Trophoblast cell (in vitro differentiated cells and primary cell): Measurements from ENCODE around the gene MPV17.

Experiments
- DNase-seq, 2 donors: peaks; one replicate each; pipeline ENCODE4 v3.0.0-alpha.2; 2016
- H2AFZ ChIP-seq: 2 replicates; pipeline ENCODE4 v1.6.1; 2013; ENCODE audit warnings: low read length, moderate library complexity, mild to moderate bottlenecking; ENCODE audit not compliant: insufficient read depth, poor library complexity
- H2AK5ac ChIP-seq: 2 replicates; pipeline ENCODE4 v1.6.1; 2013; ENCODE audit warnings: mild to moderate bottlenecking, low read length
- H2BK120ac ChIP-seq: 2 replicates; pipeline ENCODE4 v1.6.1; 2013; ENCODE audit warnings: low read length, mild to moderate bottlenecking, moderate library complexity; ENCODE audit not compliant: insufficient read depth, poor library complexity
- H2BK12ac ChIP-seq: 2 replicates; pipeline ENCODE4 v1.6.1; 2013; ENCODE audit warnings: mild to moderate bottlenecking, low read length, moderate library complexity
- H2BK5ac ChIP-seq: 2 replicates; pipeline ENCODE4 v1.6.1; 2013; ENCODE audit warnings: low read length, low read depth, moderate library complexity, mild to moderate bottlenecking; ENCODE audit not compliant: poor library complexity
- H3K14ac ChIP-seq: 2 replicates; pipeline ENCODE4 v1.6.1; 2013; ENCODE audit warnings: mild to moderate bottlenecking, low read length
- H3K18ac ChIP-seq: 2 replicates; pipeline ENCODE4 v1.6.1; 2013; ENCODE audit warnings: mild to moderate bottlenecking, low read length
- H3K23ac ChIP-seq: 2 replicates; pipeline ENCODE4 v1.6.1; 2013; ENCODE audit warnings: low read length
- H3K27ac ChIP-seq: 2 replicates; pipeline ENCODE4 v1.5.1; 2013; ENCODE audit warnings: low read depth, mild to moderate bottlenecking, inconsistent platforms, low read length, moderate library complexity
- H3K27me3 ChIP-seq: 2 replicates; pipeline ENCODE4 v1.6.1; 2013; ENCODE audit warnings: inconsistent platforms, mild to moderate bottlenecking, low read length, moderate library complexity; ENCODE audit not compliant: insufficient read depth
- H3K36me3 ChIP-seq, 2 experiments: 1 replicate in 1 of 2; 2 replicates in 1 of 2; pipeline ENCODE4 v1.6.1; 2013; ENCODE audit warnings: low read length in 2 of 2, mild to moderate bottlenecking in 2 of 2, moderate library complexity in 1 of 2; ENCODE audit not compliant: insufficient read depth in 2 of 2, control insufficient read depth in 1 of 2
- H3K4ac ChIP-seq: 2 replicates; pipeline ENCODE4 v1.6.1; 2013; ENCODE audit warnings: low read depth, mild to moderate bottlenecking, low read length, moderate library complexity
- H3K4me1 ChIP-seq, 2 experiments: 1 replicate in 1 of 2; 2 replicates in 1 of 2; pipeline ENCODE4 v1.6.1; 2013; ENCODE audit warnings: low read length in 2 of 2, mild to moderate bottlenecking in 2 of 2, moderate library complexity in 1 of 2; ENCODE audit not compliant: insufficient read depth in 2 of 2, control insufficient read depth in 1 of 2
- H3K4me2 ChIP-seq: 2 replicates; pipeline ENCODE4 v1.6.1; 2013; ENCODE audit warnings: inconsistent platforms, mild to moderate bottlenecking, low read length, moderate library complexity
- H3K4me3 ChIP-seq: 2 replicates; pipeline ENCODE4 v1.5.1; 2013; ENCODE audit warnings: mild to moderate bottlenecking, low read depth, low read length, inconsistent platforms
- H3K79me1 ChIP-seq: one replicate; pipeline ENCODE4 v1.6.1; 2013; ENCODE audit warnings: low read length
- H3K79me2 ChIP-seq: 2 replicates; pipeline ENCODE4 v1.6.1; 2013; ENCODE audit warnings: low read length, mild to moderate bottlenecking; ENCODE audit not compliant: control insufficient read depth, insufficient read depth, poor library complexity
- H3K9ac ChIP-seq: 2 replicates; pipeline ENCODE4 v1.6.1; 2013; ENCODE audit warnings: mild to moderate bottlenecking, low read length
- H3K9me3 ChIP-seq: 2 replicates; pipeline ENCODE4 v1.6.1; 2013; ENCODE audit warnings: low read depth, mild to moderate bottlenecking, control low read depth, inconsistent platforms, low read length; ENCODE audit not compliant: insufficient read depth
- H4K12ac ChIP-seq: 2 replicates; pipeline ENCODE4 v1.6.1; 2013; ENCODE audit warnings: low read depth, mild to moderate bottlenecking, low read length, moderate library complexity
- H4K8ac ChIP-seq: 2 replicates; pipeline ENCODE4 v1.6.1; 2013; ENCODE audit warnings: low read depth, mild to moderate bottlenecking, low read length, moderate library complexity
- H4K91ac ChIP-seq: one replicate; pipeline ENCODE4 v1.6.1; 2013; ENCODE audit warnings: low read depth, mild to moderate bottlenecking, low read length, moderate library complexity
- WGBS: extraction: QIAGEN DNeasy Blood & Tissue Kit; methylation state at CpG from one replicate; pipeline ENCODE4 v1.1.7; 2013; ENCODE audit warnings: missing lambda C conversion rate; ENCODE audit not compliant: insufficient read length, insufficient coverage; ENCODE audit errors: extremely low coverage; 5-methylcytosine and 5-hydroxymethylcytosine counted together

The MPV17 gene

GRCh38 chr2:27314709-27315108 lies 8.2 kb downstream of the MPV17 start:
- H3K27ac ChIP-seq: no peak overlapping the region
- H3K4ac ChIP-seq: no peak overlapping the region
- H2AFZ ChIP-seq: no peak overlapping the region
- no peak overlapping the region for H4K91ac ChIP-seq
- H2AK5ac ChIP-seq: no peak overlapping the region
- no peak overlapping the region for H2BK5ac ChIP-seq
- DNase-seq: no peak
- no peak overlapping the region for H3K23ac ChIP-seq
- H3K9ac ChIP-seq: no peak overlapping the region
- no peaks in the 10 kb centered on the region for H3K79me2 ChIP-seq
- peaks cover 6 to 11% of the 10 kb centered on the region in 2 experiments for H3K36me3 ChIP-seq
- H3K9me3 ChIP-seq: peaks cover 1% of the 10 kb centered on the region
- H2BK120ac ChIP-seq: no peak overlapping the region
- H3K18ac ChIP-seq: no peak overlapping the region
- no peak overlapping the region for H3K14ac ChIP-seq
- peaks cover 0 to 4% of the 10 kb centered on the region in 2 experiments for H3K4me1 ChIP-seq
- no peak overlapping the region for H2BK12ac ChIP-seq
- WGBS: no CpG with 5 or more reads among the region's 9 CpGs
- no peak overlapping the region for H3K4me2 ChIP-seq
- no peak overlapping the region for H4K8ac ChIP-seq
- no peak overlapping the region for H3K4me3 ChIP-seq
- no peak overlapping the region for H4K12ac ChIP-seq
- no peaks in the 10 kb centered on the region for H3K79me1 ChIP-seq
- no peaks in the 10 kb centered on the region for H3K27me3 ChIP-seq

DNA sequence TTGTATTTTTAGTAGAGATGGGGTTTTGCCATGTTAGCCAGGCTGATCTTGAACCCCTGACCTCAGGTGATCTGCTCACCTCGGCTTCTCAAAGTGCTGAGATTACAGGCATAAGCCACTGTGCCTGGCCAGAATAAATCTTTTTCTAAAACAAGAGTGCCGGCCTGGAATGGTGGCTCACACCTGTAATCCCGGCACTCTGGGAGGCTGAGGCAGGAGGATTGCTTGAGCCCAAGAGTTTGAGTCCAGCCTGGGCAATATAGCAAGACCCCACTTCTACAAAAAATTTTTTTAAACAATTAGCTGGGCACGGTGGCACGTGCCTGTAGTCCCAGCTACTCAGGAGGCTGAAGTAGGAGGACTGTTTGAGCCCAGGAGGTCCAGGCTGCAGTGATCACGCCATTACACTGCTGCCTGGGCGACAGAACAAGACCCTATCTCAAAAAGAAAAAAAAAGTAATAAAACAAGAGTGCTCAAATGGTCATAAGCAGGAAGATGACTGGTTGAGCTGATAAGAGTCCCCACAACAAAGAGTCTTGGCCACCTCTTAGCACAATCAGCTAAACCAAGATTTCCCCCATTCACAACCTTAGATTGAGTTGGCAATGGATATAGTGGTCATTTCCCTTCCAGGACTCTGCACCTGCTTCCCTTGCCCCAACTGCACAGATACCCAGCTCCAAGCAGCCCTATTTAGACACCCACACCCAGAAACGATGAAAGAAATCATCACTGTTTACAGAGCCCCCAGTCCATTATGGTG lies 8.8 kb downstream of the MPV17 start:
- Histone ChIP-seq H3K27me3 (no peaks in the 10 kb centered on the region), H2AK5ac (no peak overlapping the region), H3K9me3 (peaks cover 1% of the 10 kb centered on the region), H4K12ac (no peak overlapping the region), H3K79me1 (no peaks in the 10 kb centered on the region), H2BK120ac (no peak overlapping the region), H3K36me3 (peaks cover 7 to 13% of the 10 kb centered on the region in 2 experiments), H3K4me1 (peaks cover 0 to 4% of the 10 kb centered on the region in 2 experiments), H3K14ac (no peak overlapping the region), H3K23ac (no peak overlapping the region), H4K8ac (no peak overlapping the region), H3K4ac (no peak overlapping the region), H3K4me3 (no peak overlapping the region), H2AFZ (no peak overlapping the region), H3K18ac (no peak overlapping the region), H2BK5ac (no peak overlapping the region), H3K4me2 (no peak overlapping the region), H2BK12ac (no peak overlapping the region), H3K27ac (no peak overlapping the region), H3K79me2 (no peaks in the 10 kb centered on the region), H4K91ac (no peak overlapping the region), H3K9ac (no peak overlapping the region)
- WGBS: no CpG with 5 or more reads among the region's 8 CpGs
- no peak for DNase-seq

DNA sequence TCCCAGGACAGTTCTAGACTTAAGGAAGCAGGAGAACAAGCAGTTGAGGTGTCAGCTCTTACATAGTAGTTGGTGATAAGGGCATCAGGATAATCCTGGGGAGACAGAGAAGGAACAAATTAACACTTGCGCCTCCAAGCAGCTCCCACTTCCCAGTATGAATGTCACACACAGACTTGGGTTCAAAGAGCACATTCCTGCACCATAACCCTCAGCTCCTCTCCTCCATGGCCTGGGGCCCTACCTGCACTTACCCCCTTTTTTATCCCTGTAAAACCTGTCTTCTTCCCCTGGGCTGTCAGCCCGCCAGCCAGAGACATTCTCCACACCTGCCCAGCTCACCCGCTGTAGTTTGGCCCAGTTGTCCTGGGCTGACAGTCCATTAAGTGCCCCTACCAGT lies 10.7 kb downstream of the MPV17 start:
- H2AFZ ChIP-seq: no peak overlapping the region
- no peak overlapping the region for H4K8ac ChIP-seq
- no peak overlapping the region for H3K23ac ChIP-seq
- H3K9me3 ChIP-seq: peaks cover 1% of the 10 kb centered on the region
- H3K9ac ChIP-seq: no peak overlapping the region
- no peak overlapping the region for H2BK120ac ChIP-seq
- DNase-seq: no peak
- no peak overlapping the region for H3K18ac ChIP-seq
- H3K4ac ChIP-seq: no peak overlapping the region
- peaks cover 12% of the 10 kb centered on the region for H3K27me3 ChIP-seq
- H2AK5ac ChIP-seq: no peak overlapping the region
- no peaks in the 10 kb centered on the region for H3K79me1 ChIP-seq
- H2BK5ac ChIP-seq: no peak overlapping the region
- no peak overlapping the region for H3K27ac ChIP-seq
- no peak overlapping the region for H2BK12ac ChIP-seq
- no peak overlapping the region for H3K4me2 ChIP-seq
- peaks cover 7 to 11% of the 10 kb centered on the region in 2 experiments for H3K36me3 ChIP-seq
- H3K4me1 ChIP-seq: peaks cover 4 to 10% of the 10 kb centered on the region in 2 experiments
- H4K12ac ChIP-seq: no peak overlapping the region
- H4K91ac ChIP-seq: no peak overlapping the region
- no peak overlapping the region for H3K14ac ChIP-seq
- no peaks in the 10 kb centered on the region for H3K79me2 ChIP-seq
- WGBS: no CpG with 5 or more reads among the region's 3 CpGs
- no peak overlapping the region for H3K4me3 ChIP-seq

GRCh38 chr2:27309651-27310050 lies 13.2 kb downstream of the MPV17 start:
- no peak overlapping the region for H2BK12ac ChIP-seq
- no peak overlapping the region for H2BK5ac ChIP-seq
- H4K12ac ChIP-seq: no peak overlapping the region
- H3K79me1 ChIP-seq: no peaks in the 10 kb centered on the region
- no peak overlapping the region for H2BK120ac ChIP-seq
- no peak overlapping the region for H3K4ac ChIP-seq
- no peak overlapping the region for H4K91ac ChIP-seq
- no peak for DNase-seq
- no peak overlapping the region for H3K18ac ChIP-seq
- H3K36me3 ChIP-seq: peaks cover 3 to 11% of the 10 kb centered on the region in 2 experiments
- no peak overlapping the region for H3K27ac ChIP-seq
- no CpG with 5 or more reads among the region's 6 CpGs for WGBS
- no peak overlapping the region for H2AFZ ChIP-seq
- H3K4me1 ChIP-seq: peaks cover 4 to 10% of the 10 kb centered on the region in 2 experiments
- H3K14ac ChIP-seq: no peak overlapping the region
- H3K27me3 ChIP-seq: peaks cover 31% of the 10 kb centered on the region
- H4K8ac ChIP-seq: no peak overlapping the region
- no peak overlapping the region for H3K4me2 ChIP-seq
- no peak overlapping the region for H3K23ac ChIP-seq
- no peak overlapping the region for H2AK5ac ChIP-seq
- peaks cover 5% of the 10 kb centered on the region for H3K9me3 ChIP-seq
- no peaks in the 10 kb centered on the region for H3K79me2 ChIP-seq
- no peak overlapping the region for H3K9ac ChIP-seq
- H3K4me3 ChIP-seq: no peak overlapping the region
